B cell (primary cell): ENCODE measurements around the gene TEX52.

Experiments used
- CTCF ChIP-seq: fragments of 200-600 bp; IDR thresholded peaks from one replicate; pipeline ENCODE4 v1.8.0; 2022; ENCODE audit warnings: antibody characterized with exemption, mild to moderate bottlenecking
- EZH2 ChIP-seq: IDR thresholded peaks from 2 replicates; pipeline ENCODE4 v1.6.1; 2012; ENCODE audit warnings: borderline replicate concordance, low read depth, mild to moderate bottlenecking, moderate library complexity, low read length; ENCODE audit not compliant: insufficient read depth, poor library complexity, severe bottlenecking

- TF ChIP-seq CTCF: no peak
- no peak for TF ChIP-seq EZH2
These were observed 737 bp upstream of the TEX52 start for GRCh38 chr12:2857576-2857975.
